ENCODE results near the gene ANXA5.

- TF ChIP-seq CTCF (conservative IDR thresholded peaks at IDR 0.05) (no peak), ZFX (IDR thresholded peaks at IDR 0.05) (no peak)
Observed at GRCh38 chr4:121690001-121690400, 6.8 kb downstream of the ANXA5 start.

All from C4-2B (cell line).